Activated CD4-positive, alpha-beta memory T cell treated with anti-CD3 and anti-CD28 coated beads, Interleukin-2, amount 10 ng/mL, durations not matched to agents 7 days and 5 days (primary cell): ENCODE results near the gene ZSCAN10. TPM values are rescaled to one million over a fixed set of nuclear protein-coding genes. Genes with fewer than 3 reads are reported as not detected.
"Not testable (repeated sequence)": the region's sequence is repeated elsewhere in the genome, so short reads cannot be mapped to it uniquely, and the experiment has no call there.

Experiments
- CTCF ChIA-PET: fragments of 350-600 bp; sonication (Branson Sonifier 250); formaldehyde crosslinking; loops from one replicate; lab custom pipeline; 2021; ENCODE audit warnings: antibody characterized with exemption, inconsistent platforms; lab: Charles Lee
- POLR2A ChIA-PET: fragments of 350-600 bp; sonication (Branson Sonifier 250); formaldehyde crosslinking; loops from one replicate; lab custom pipeline; 2021; ENCODE audit warnings: antibody characterized with exemption; lab: Charles Lee
- DNase-seq: peaks from one replicate; pipeline ENCODE4 v3.0.0-alpha.2; 2020
- H3K27ac Mint-ChIP-seq: one replicate; pipeline ENCODE4 v1.8.0; 2021; ENCODE audit warnings: mild to moderate bottlenecking, mixed read lengths
- H3K27me3 Mint-ChIP-seq: one replicate; pipeline ENCODE4 v1.8.0; 2021; ENCODE audit warnings: mixed read lengths
- H3K36me3 Mint-ChIP-seq: one replicate; pipeline ENCODE4 v1.8.0; 2021; ENCODE audit warnings: low read depth, mixed read lengths
- H3K4me1 Mint-ChIP-seq: one replicate; pipeline ENCODE4 v1.8.0; 2021; ENCODE audit warnings: mixed read lengths
- H3K4me3 Mint-ChIP-seq: one replicate; pipeline ENCODE4 v1.8.0; 2021; ENCODE audit warnings: mild to moderate bottlenecking, mixed read lengths
- H3K9me3 Mint-ChIP-seq: one replicate; pipeline ENCODE4 v1.8.0; 2021; ENCODE audit warnings: mixed read lengths
- total RNA-seq, 2 experiments: library from RNA; stranded (reverse); gene quantifications; one replicate each; pipeline ENCODE4 v1.2.3, GENCODE V29; 2021

The ZSCAN10 gene
- total RNA-seq, 2 experiments from 2014 or later = 0.15 TPM; not detected in 1

DNA sequence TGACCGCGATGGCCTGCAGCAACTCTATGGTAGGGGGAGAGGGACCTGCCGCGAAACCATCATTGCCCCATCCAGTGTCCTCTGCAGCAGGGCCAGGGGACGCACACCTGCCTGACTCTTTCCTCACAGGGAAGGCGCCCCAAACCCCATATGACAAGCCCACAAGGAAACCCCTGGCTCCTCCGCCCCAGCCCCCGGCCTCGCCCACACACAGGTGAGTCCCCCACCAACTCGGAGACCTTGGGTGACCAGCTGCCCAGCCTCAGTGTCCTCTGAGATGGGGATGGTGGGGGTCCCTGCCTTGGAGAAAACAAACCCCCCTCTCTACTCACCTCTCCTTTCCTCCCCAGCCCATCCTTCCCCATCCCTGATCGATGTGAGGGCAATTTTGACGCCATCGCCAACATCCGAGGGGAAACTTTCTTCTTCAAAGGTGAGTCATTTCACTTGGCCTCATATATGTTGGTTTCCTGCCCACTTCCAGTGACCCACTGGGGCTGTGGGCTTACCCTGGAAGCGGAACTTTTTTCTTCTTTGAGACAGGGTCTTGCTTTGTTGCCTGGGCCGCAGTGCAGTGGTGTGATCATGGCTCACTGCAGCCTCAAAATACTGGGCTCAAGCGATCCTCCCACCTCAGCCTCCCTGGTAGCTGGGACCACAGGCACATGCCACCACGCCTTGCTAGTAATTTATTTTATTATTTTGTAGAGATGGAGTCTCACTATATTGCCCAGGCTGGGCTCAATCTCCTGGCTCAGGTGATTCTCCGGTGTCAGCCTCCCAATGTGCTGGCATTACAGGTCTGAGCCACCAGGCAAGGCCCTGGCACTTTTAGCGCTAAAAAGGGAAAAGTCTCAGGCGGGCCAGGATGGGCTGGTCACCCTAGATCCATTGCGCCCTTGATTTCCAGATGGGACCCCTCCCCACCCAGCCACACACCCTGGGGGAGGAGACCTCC is 41.6 kb downstream of the ZSCAN10 start:
- Mint-ChIP-seq H3K4me3 (peak overlapping the region; percentile 79), H3K4me1 (peaks cover 71% of the 10 kb centered on the region), H3K36me3 (peaks cover 64% of the 10 kb centered on the region), H3K9me3 (no peaks in the 10 kb centered on the region), H3K27ac (peak overlapping the region; percentile 96), H3K27me3 (no peaks in the 10 kb centered on the region)
- CTCF ChIA-PET = interaction anchor here (0.9 to 6.3 kb wide), 14 partner anchors 10 to 113 kb away, joined by 3 to 177 read pairs (median 12); partner anchors contain the start of genes MMP25 and ZNF213
- POLR2A ChIA-PET = interaction anchor here (0.7 to 6.1 kb wide), 20 partner anchors 8 to 91 kb away, joined by 3 to 96 read pairs (median 6); partner anchors contain the start of genes IL32, MMP25, TNFRSF12A and ZNF213
- DNase-seq = peak; percentile 59

DNA sequence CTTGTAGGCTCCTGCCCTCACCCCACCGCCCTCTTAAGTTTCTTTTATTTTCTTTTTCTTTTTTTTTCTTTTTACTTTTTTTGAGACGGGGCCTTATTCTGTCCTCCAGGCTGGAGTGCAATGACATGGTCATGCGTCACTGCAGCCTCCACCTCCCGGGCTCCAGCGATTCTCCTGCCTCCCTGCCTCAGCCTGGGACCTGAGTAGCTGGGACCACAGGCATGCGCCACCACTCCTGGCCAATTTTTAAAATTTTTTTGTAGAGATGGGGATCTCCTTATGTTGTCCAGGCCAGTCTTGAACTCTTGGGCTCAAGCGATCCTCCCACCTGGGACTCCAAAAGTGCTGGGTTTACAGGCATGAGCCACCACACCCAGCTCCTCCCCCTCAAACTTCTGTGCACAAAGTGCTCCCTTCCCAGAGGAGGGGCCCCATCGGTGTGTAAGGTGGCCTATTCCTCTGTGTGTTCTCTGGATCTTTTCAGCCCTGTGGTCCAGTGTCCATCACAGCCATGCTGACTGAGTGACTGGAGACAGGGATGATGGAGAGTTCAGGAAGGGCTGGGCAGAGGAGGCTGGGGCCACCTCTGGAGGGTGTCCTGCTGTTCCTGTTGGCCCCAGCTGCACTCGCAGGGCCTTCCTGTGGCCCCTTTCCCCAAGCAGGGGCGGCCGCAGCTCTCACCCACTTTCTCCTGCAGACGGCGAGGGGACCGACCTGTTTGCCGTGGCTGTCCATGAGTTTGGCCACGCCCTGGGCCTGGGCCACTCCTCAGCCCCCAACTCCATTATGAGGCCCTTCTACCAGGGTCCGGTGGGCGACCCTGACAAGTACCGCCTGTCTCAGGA is 42.5 kb downstream of the ZSCAN10 start:
- CTCF ChIA-PET = interaction anchor here (0.9 to 6.3 kb wide), 5 partner anchors 25 to 72 kb away, joined by 3 to 177 read pairs (median 6); no protein-coding TSS in a partner anchor
- POLR2A ChIA-PET = interaction anchor here (0.7 to 6.1 kb wide), 13 partner anchors 9 to 102 kb away, joined by 3 to 96 read pairs (median 3); partner anchors contain the start of genes IL32, MMP25 and ZNF213
- DNase-seq = no peak
- H3K27me3 Mint-ChIP-seq = no peaks in the 10 kb centered on the region
- peaks cover 72% of the 10 kb centered on the region for H3K36me3 Mint-ChIP-seq
- peak overlapping the region; percentile 79 for H3K4me3 Mint-ChIP-seq
- peak overlapping the region; percentile 96 for H3K27ac Mint-ChIP-seq
- peaks cover 73% of the 10 kb centered on the region for H3K4me1 Mint-ChIP-seq
- H3K9me3 Mint-ChIP-seq = no peaks in the 10 kb centered on the region

DNA sequence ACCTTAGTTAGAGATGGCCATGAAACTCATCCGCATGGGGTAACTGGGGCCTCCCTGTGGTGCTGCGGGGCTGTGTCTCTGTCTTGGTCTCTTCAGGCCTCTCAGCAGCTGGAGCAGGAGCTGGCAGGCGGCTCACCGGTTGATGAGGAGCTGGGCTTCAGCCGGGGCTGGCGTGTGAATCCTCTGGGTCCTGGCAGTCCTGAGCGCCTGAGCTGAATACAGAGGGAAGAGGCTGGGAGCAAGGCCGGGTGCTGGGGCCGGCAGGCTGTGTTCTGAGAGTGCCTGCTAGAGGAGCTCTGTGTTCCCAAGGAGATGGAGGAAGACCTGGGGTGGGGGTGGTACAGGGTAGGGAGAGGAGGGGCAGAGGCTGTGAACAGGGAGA is 43.4 kb downstream of the ZSCAN10 start:
- H3K36me3 Mint-ChIP-seq = peaks cover 77% of the 10 kb centered on the region
- not testable (repeated sequence) for DNase-seq, H3K27me3 Mint-ChIP-seq, H3K9me3 Mint-ChIP-seq
- peaks cover 77% of the 10 kb centered on the region for H3K4me1 Mint-ChIP-seq
- POLR2A ChIA-PET = interaction anchor here (0.7 to 6.1 kb wide), 9 partner anchors 8 to 103 kb away, joined by 3 to 96 read pairs (median 3); partner anchors contain the start of gene MMP25
- peak overlapping the region; percentile 96 for H3K27ac Mint-ChIP-seq
- CTCF ChIA-PET = interaction anchor here (0.9 to 6.3 kb wide), 5 partner anchors 19 to 73 kb away, joined by 3 to 177 read pairs (median 5); no protein-coding TSS in a partner anchor
- H3K4me3 Mint-ChIP-seq = peak overlapping the region; percentile 64

DNA sequence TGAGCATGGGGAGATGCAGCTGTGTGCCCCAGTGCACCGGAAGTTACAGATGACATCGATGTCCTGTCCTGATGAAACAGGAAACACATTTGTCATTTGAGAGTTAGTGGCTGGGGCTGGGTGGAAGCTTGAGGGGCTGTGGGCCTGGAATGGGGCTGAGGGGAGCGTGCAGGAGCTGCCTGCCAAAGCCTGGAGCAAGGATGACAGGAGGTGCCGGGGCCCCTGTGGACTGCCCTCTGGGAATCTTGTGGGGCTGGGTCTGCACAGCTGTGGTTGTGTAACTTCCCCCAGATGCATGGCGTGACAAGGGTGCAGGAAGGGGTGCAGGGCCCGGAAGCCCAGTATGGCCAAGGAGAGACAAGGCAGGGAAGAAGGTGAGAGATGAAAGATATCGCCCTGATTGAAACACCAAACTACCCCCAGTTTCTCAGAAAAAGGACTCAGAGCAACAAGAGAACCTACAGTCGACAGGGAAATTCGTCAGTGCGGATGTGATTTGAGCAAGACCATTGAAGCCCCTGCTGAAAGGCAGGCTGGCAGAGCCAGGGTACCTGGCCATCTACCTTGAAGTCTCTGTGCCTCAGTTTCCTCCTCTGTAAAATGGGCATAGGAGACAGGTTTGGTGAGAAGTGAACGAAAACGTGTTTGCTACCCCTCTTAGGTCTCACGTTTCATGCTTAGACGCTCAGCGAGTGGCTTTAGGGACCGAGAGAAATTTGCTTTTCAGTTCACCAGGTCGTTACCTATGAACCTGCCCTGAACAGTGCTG is 43.9 kb downstream of the ZSCAN10 start:
- Mint-ChIP-seq H3K27ac (peak overlapping the region; percentile 96), H3K27me3 (no peaks in the 10 kb centered on the region), H3K4me1 (peaks cover 77% of the 10 kb centered on the region), H3K36me3 (peaks cover 77% of the 10 kb centered on the region), H3K4me3 (peak overlapping the region; percentile 64), H3K9me3 (no peaks in the 10 kb centered on the region)
- CTCF ChIA-PET = interaction anchor here (1.2 to 6.3 kb wide), 4 partner anchors 20 to 73 kb away, joined by 5 to 177 read pairs (median 6); no protein-coding TSS in a partner anchor
- POLR2A ChIA-PET = interaction anchor here (0.8 to 6.1 kb wide), 11 partner anchors 7 to 79 kb away, joined by 3 to 96 read pairs (median 4); partner anchors contain the start of gene MMP25
- DNase-seq = peak; percentile 76

DNA sequence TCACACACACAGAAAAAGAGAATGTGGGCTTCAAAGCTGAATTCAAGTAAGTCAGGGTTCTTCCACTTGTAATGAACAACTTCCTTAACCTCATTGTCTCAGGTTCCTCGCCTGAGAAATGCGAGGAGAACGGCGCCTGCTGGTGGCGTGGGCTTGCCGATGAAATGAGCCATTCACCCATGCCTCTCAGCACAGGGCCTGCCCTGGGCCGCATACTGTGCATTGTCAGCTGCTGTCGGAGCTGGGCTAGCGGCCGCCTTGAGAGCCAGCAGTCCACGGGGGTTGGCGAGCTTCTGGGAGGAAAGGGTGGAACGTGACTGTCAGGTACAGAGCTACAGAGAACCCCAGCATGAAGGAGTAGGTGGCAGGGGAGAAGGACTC is 45.8 kb downstream of the ZSCAN10 start:
- H3K4me3 Mint-ChIP-seq = peak overlapping the region; percentile 59
- CTCF ChIA-PET, H3K9me3 Mint-ChIP-seq, DNase-seq, H3K27me3 Mint-ChIP-seq, POLR2A ChIA-PET: not testable (repeated sequence)
- peak overlapping the region; percentile 83 for H3K27ac Mint-ChIP-seq
- H3K36me3 Mint-ChIP-seq = peaks cover 76% of the 10 kb centered on the region
- peaks cover 88% of the 10 kb centered on the region for H3K4me1 Mint-ChIP-seq

DNA sequence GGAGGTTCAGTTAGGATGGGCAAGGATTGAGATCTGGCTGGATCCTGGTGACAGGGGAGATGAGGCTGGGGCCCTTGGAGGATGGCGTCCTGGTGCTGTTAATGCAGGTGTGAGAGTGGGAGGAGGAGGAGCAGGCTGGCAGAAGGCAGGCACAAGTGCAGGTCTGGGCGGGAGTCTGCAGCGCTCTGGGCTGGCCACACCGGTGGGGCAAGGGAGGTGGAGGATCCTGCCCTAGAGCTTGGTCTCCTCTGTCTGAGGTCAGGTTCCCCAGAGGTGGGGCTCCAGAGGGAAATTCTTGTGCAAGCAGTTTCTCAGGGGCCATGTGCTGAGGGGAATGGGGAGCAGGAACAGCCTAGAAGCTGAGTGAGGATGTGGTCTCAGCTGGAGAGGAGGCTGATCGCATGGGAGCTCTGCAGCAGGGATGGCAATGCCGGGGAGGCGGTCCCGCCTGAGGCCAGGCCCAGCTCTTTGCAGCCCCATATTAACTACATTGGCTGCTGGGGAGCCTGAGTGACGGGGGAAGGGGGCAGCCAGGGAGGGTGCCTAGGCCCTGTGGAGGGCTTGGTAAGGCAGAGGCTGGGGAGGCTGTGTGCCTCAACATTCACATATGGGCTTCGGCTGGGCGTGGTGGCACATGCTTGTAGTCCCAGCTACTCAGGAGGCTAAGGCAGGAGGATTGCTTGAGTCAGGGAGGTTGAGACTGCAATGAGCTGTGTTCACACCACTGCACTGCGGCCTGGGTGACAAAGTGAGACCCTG is 46.3 kb downstream of the ZSCAN10 start:
- not testable (repeated sequence) for H3K4me3 Mint-ChIP-seq, H3K9me3 Mint-ChIP-seq, DNase-seq, H3K27me3 Mint-ChIP-seq
- ChIA-PET POLR2A (interaction anchor here (1.9 to 8.7 kb wide), 2 partner anchors 13 to 30 kb away, joined by 5 to 65 read pairs; partner anchors contain the start of gene IL32), CTCF (interaction anchor here (1.0 kb wide), 1 partner anchor 21 kb away, joined by 3 read pairs; no protein-coding TSS in a partner anchor)
- Mint-ChIP-seq H3K27ac (peak overlapping the region; percentile 79), H3K4me1 (peaks cover 93% of the 10 kb centered on the region), H3K36me3 (peaks cover 79% of the 10 kb centered on the region)

DNA sequence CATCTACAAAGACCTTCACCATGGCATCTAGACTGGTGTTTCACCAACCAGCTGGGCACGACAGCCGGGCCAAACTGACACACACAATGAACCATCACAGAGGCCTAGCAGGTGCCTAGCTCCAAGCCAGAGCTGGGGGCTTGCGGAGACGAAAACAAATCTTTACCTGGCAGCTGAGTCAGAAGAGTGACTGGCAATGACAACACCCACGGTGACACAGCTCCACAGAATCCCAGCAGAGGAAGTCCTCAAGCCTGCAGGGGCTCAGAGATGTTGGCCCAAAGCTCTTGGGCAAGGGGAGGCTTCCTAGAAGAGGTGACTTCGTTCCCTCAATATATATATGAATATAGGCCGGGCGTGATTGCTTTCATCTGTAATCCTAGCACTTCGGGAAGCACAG is 47.6 kb downstream of the ZSCAN10 start:
- Mint-ChIP-seq H3K27me3 (peaks cover 2% of the 10 kb centered on the region), H3K36me3 (peaks cover 74% of the 10 kb centered on the region), H3K27ac (peak overlapping the region; percentile 77), H3K4me1 (peaks cover 87% of the 10 kb centered on the region), H3K4me3 (peak overlapping the region; percentile 57), H3K9me3 (no peaks in the 10 kb centered on the region)
- CTCF ChIA-PET = interaction anchor here (1.5 to 5.8 kb wide), 3 partner anchors 20 to 45 kb away, joined by 4 to 38 read pairs (median 15); no protein-coding TSS in a partner anchor
- no peak for DNase-seq
- POLR2A ChIA-PET = interaction anchor here (0.8 to 8.7 kb wide), 8 partner anchors 12 to 107 kb away, joined by 3 to 72 read pairs (median 7); partner anchors contain the start of gene IL32

DNA sequence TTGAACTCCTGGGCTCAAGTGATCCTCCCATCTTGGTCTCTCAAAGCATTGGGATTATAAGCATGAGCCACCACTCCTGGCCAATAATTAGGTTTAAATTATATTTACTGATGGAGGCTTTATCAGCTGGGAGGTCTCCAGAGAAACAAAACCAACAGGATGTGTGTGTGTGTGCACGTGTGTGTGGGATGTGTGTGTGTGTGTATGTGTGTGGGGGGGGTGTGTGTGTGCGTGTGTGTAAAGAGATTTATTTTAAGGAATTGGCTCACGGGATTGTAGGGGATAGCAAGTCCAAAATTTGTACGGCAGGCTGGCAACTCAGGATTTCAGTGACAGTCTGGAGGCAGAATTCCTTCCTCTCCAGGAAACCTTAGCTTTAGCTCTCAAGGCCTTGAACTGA is 48.1 kb downstream of the ZSCAN10 start:
- POLR2A ChIA-PET = interaction anchor here (0.8 to 8.7 kb wide), 9 partner anchors 12 to 108 kb away, joined by 3 to 72 read pairs (median 5); partner anchors contain the start of gene IL32
- Mint-ChIP-seq H3K27me3 (peaks cover 2% of the 10 kb centered on the region), H3K4me1 (peaks cover 83% of the 10 kb centered on the region), H3K9me3 (no peaks in the 10 kb centered on the region), H3K27ac (peak overlapping the region; percentile 77), H3K36me3 (peaks cover 71% of the 10 kb centered on the region), H3K4me3 (peak overlapping the region; percentile 57)
- DNase-seq = no peak
- CTCF ChIA-PET = interaction anchor here (1.5 to 5.8 kb wide), 3 partner anchors 19 to 45 kb away, joined by 4 to 38 read pairs (median 15); no protein-coding TSS in a partner anchor

DNA sequence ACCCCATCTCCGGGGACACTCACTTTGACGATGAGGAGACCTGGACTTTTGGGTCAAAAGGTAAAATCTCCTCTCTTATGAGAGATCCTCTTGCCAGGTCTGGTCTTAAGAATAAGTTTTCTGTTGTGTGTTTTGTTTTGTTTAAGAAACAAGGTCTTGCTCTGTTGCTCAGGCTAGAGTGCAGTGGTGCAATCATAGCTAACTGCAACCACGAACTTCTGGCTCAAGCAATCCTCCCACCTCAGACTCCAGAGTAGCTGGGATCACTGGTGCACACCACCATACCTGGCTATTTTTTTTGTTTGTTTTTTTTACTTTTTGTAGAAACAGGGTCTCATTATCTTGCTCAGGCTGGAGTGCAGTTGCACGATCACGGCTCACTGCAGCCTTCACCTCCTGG is 48.6 kb downstream of the ZSCAN10 start:
- H3K27ac Mint-ChIP-seq = peak overlapping the region; percentile 77
- DNase-seq = no peak
- peak overlapping the region; percentile 57 for H3K4me3 Mint-ChIP-seq
- POLR2A ChIA-PET = interaction anchor here (1.0 to 8.7 kb wide), 8 partner anchors 8 to 79 kb away, joined by 4 to 72 read pairs (median 12); partner anchors contain the start of gene IL32
- H3K27me3 Mint-ChIP-seq = peaks cover 3% of the 10 kb centered on the region
- no peaks in the 10 kb centered on the region for H3K9me3 Mint-ChIP-seq
- CTCF ChIA-PET = interaction anchor here (1.5 to 5.8 kb wide), 3 partner anchors 19 to 46 kb away, joined by 4 to 38 read pairs (median 15); no protein-coding TSS in a partner anchor
- peaks cover 67% of the 10 kb centered on the region for H3K36me3 Mint-ChIP-seq
- H3K4me1 Mint-ChIP-seq = peaks cover 78% of the 10 kb centered on the region

DNA sequence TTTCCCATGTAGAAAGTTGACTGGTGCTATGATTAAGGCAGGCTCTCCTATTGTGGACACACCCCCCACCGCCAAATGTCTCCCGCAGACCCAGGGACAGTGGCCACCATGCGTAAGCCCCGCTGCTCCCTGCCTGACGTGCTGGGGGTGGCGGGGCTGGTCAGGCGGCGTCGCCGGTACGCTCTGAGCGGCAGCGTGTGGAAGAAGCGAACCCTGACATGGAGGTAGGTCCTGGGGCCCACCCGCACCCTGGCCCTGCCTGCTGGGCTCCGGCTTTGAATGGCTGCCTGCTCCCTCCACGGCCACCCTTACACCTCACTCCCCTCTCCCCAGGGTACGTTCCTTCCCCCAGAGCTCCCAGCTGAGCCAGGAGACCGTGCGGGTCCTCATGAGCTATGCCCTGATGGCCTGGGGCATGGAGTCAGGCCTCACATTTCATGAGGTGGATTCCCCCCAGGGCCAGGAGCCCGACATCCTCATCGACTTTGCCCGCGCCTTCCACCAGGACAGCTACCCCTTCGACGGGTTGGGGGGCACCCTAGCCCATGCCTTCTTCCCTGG is 49.1 kb downstream of the ZSCAN10 start:
- Mint-ChIP-seq H3K4me3 (peak overlapping the region; percentile 57), H3K27me3 (peaks cover 6% of the 10 kb centered on the region), H3K9me3 (no peaks in the 10 kb centered on the region), H3K4me1 (peaks cover 77% of the 10 kb centered on the region), H3K27ac (peak overlapping the region; percentile 77), H3K36me3 (peaks cover 66% of the 10 kb centered on the region)
- no peak for DNase-seq
- ChIA-PET POLR2A (interaction anchor here (1.0 to 8.7 kb wide), 11 partner anchors 9 to 85 kb away, joined by 3 to 72 read pairs (median 9); partner anchors contain the start of genes IL32, PKMYT1, TNFRSF12A and ZNF213), CTCF (interaction anchor here (2.1 to 5.8 kb wide), 2 partner anchors 18 to 21 kb away, joined by 15 to 38 read pairs; no protein-coding TSS in a partner anchor)
